Activated CD4-positive, alpha-beta T cell treated with anti-CD3 and anti-CD28 coated beads for 48 hours (primary cell): ENCODE results near the gene C6orf47.

Experiments used
- DNase-seq: peaks from one replicate; pipeline ENCODE4 v3.0.0-alpha.2; 2020

The C6orf47 gene

GRCh38 chr6:31687860-31688693 is 27.5 kb upstream of the C6orf47 start:
- no peak for DNase-seq

GRCh38 chr6:31687321-31687720 is 26.7 kb upstream of the C6orf47 start:
- DNase-seq = no peak

GRCh38 chr6:31686483-31686882 is 25.9 kb upstream of the C6orf47 start:
- DNase-seq = no peak

- no peak for DNase-seq
Observed at GRCh38 chr6:31683591-31683990, 23.0 kb upstream of the C6orf47 start.

- peak; percentile 59 for DNase-seq
Observed at GRCh38 chr6:31681135-31681671, 20.6 kb upstream of the C6orf47 start.

GRCh38 chr6:31680226-31681134 is 19.9 kb upstream of the C6orf47 start, which contains the start of gene LY6G5C:
Gene LY6G5C (minus strand): TSS chr6:31681067. CDS start chr6:31680373, 694 bp downstream.
- DNase-seq = peak; percentile 75

- no peak for DNase-seq
Observed at GRCh38 chr6:31677955-31678354, 17.4 kb upstream of the C6orf47 start.

GRCh38 chr6:31676904-31677303 is 16.3 kb upstream of the C6orf47 start:
- DNase-seq = no peak

GRCh38 chr6:31676322-31676903 is 15.8 kb upstream of the C6orf47 start:
- no peak for DNase-seq

GRCh38 chr6:31669676-31670075 is 9.1 kb upstream of the C6orf47 start, which contains the start of gene LY6G5B:
Gene LY6G5B (plus strand): TSS chr6:31669976. CDS start chr6:31670951, 975 bp downstream.
- DNase-seq = no peak

- DNase-seq = no peak
Observed at GRCh38 chr6:31666337-31666965, 5.9 kb upstream of the C6orf47 start.

- DNase-seq = peak; percentile 99
Observed at GRCh38 chr6:31665501-31666336, 5.1 kb upstream of the C6orf47 start, which contains the start of gene CSNK2B. Gene CSNK2B (plus strand): TSS chr6:31666080. CDS start chr6:31666832, 752 bp downstream.

- peak; percentile 93 for DNase-seq
Observed at GRCh38 chr6:31664790-31665500, 4.4 kb upstream of the C6orf47 start, which contains the start of gene GPANK1. Gene GPANK1 (minus strand): TSS chr6:31664997. CDS start chr6:31664478, 519 bp downstream.

GRCh38 chr6:31663961-31664789 is 3.6 kb upstream of the C6orf47 start:
- DNase-seq = no peak

- no peak for DNase-seq
Observed at GRCh38 chr6:31663126-31663960, 2.8 kb upstream of the C6orf47 start.

- no peak for DNase-seq
Observed at GRCh38 chr6:31662124-31662723, 1.6 kb upstream of the C6orf47 start.

- DNase-seq = no peak
Observed at GRCh38 chr6:31661262-31662123, 915 bp upstream of the C6orf47 start.
